Measurements from ENCODE around the gene ACSF2. TPM values are rescaled to one million over a fixed set of nuclear protein-coding genes. Genes with fewer than 3 reads are reported as not detected.

The ACSF2 gene
- total RNA-seq, 2 donors from 2014 or later: 49.0 to 111 TPM

DNA sequence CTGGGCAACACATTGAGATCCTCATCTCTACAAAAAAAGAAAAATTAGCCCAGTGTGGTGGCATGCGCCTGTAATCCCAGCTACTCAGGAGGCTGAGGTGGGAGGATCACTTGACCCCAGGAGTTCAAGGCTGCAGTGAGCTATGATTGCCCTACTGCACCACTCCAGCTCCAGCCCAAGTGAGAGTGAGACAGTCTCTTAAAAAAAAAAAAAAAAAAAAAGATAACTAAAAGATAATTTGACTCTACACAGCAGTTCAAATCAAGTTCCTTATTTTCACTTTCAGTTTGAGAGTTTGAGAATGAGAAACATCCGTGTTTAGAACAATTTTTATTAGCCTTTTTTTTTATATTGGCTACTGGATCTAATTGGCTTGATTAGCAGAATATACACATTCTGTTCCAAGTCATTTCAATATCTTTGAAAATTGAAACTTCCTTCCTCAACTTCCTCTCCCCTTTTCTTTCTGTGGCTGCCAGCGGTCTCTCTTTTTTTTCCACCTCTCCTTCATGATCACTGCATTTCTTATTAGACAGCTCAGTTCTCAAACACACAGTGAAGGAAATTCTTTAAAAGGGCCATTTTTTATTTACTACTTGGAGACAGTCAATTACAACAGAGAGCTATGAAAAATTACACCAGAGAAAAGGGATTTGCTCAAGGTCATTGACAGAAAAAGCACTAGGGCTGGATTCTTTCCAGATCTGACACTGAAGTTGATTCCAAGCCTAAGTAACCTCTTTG lies 4.5 kb upstream of the ACSF2 start:
- peak overlapping the region in 1 of 2 donors; percentile 15 for H3K4me3 ChIP-seq
- no peaks in the 10 kb centered on the region for H3K9me3 ChIP-seq
- peak overlapping the region; percentile 47 to 70 for H3K27ac ChIP-seq
- no peak for DNase-seq (ENCODE audit: low spot score)
- H3K4me1 ChIP-seq (replicated peaks): no peaks in the 10 kb centered on the region
- no peak for TF ChIP-seq POLR2A (IDR thresholded peaks at IDR 0.05)
- TF ChIP-seq POLR2AphosphoS5 (IDR thresholded peaks at IDR 0.05): no peak
- TF ChIP-seq, protein P1, sequence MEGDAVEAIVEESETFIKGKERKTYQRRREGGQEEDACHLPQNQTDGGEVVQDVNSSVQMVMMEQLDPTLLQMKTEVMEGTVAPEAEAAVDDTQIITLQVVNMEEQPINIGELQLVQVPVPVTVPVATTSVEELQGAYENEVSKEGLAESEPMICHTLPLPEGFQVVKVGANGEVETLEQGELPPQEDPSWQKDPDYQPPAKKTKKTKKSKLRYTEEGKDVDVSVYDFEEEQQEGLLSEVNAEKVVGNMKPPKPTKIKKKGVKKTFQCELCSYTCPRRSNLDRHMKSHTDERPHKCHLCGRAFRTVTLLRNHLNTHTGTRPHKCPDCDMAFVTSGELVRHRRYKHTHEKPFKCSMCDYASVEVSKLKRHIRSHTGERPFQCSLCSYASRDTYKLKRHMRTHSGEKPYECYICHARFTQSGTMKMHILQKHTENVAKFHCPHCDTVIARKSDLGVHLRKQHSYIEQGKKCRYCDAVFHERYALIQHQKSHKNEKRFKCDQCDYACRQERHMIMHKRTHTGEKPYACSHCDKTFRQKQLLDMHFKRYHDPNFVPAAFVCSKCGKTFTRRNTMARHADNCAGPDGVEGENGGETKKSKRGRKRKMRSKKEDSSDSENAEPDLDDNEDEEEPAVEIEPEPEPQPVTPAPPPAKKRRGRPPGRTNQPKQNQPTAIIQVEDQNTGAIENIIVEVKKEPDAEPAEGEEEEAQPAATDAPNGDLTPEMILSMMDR (IDR thresholded peaks at IDR 0.05): no peak
- WGBS: 35% methylated on average over 3 of the region's 3 CpGs
- no peaks in the 10 kb centered on the region for H3K36me3 ChIP-seq
- intact Hi-C loops (cut with DNase I): no loop called here
- no peaks in the 10 kb centered on the region for H3K27me3 ChIP-seq (replicated peaks; ENCODE audit: insufficient read depth)

DNA sequence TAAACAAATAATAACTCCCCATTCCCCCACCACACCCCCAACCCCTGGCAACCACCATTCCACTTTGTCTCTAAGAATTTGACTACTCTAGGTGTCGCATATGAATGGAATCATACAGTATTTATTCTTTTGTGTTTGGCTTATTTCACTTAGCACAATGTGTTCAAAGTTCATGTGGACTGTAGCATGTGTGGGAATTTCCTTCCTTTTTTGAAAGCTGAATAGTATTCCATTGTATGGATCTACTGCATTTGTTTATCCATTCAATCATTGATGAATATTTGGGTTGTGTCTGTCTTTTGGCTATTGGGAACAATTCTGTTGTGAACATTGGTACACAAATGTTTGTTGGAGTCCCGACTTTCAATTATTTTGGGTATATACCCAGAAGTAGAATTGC lies 3.3 kb upstream of the ACSF2 start:
- H3K27ac ChIP-seq: no peak overlapping the region
- H3K9me3 ChIP-seq: no peaks in the 10 kb centered on the region
- TF ChIP-seq, protein P1 (IDR thresholded peaks at IDR 0.05): no peak
- TF ChIP-seq POLR2A (IDR thresholded peaks at IDR 0.05) (no peak), POLR2AphosphoS5 (IDR thresholded peaks at IDR 0.05) (no peak)
- peaks cover 4% of the 10 kb centered on the region for H3K4me1 ChIP-seq (replicated peaks)
- intact Hi-C loops (cut with DNase I): no loop called here
- H3K36me3 ChIP-seq: no peaks in the 10 kb centered on the region
- DNase-seq (ENCODE audit: low spot score): no peak
- 93% methylated on average over 2 of the region's 2 CpGs for WGBS
- no peaks in the 10 kb centered on the region for H3K27me3 ChIP-seq (replicated peaks; ENCODE audit: insufficient read depth)
- H3K4me3 ChIP-seq: no peak overlapping the region

DNA sequence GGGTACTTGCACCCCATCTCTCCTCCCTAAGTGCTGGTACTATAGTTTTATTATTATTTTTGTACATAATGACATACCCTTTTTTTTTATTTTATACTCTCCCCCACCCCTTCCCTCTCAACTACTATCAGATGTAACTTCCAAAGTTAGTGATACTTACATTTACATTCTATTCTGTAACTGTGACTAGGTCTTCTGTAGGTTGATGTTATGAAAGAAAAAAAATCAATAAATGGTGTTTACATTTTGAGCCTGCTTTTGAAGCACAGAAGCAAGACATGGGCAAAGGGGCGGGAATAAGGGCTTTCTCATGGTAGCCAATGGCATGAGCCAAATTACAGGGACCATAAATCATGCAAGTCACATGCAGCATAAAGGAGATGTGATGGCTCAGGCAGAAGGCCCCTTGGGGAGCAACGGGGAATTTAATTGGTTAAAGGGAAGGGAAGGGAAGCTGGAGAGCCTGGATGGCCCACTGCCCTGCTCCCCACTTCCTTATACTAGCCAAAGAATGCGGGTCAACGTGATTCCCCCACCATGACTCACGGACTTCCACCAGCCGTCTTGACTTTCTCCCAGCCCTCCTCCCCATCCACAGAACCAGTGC lies 2.4 kb upstream of the ACSF2 start:
- DNase-seq (ENCODE audit: low spot score): peak; percentile 66
- Histone ChIP-seq H3K9me3 (no peaks in the 10 kb centered on the region), H3K4me3 (no peak overlapping the region), H3K27me3 (replicated peaks; ENCODE audit: insufficient read depth) (no peaks in the 10 kb centered on the region), H3K36me3 (no peaks in the 10 kb centered on the region), H3K27ac (peak overlapping the region in 1 of 2 donors; percentile 81), H3K4me1 (replicated peaks) (peaks cover 7% of the 10 kb centered on the region)
- intact Hi-C loops (cut with DNase I): no loop called here
- WGBS: 28% methylated on average over 6 of the region's 6 CpGs
- TF ChIP-seq, protein P1 (IDR thresholded peaks at IDR 0.05): no peak
- no peak for TF ChIP-seq POLR2A (IDR thresholded peaks at IDR 0.05)
- TF ChIP-seq POLR2AphosphoS5 (IDR thresholded peaks at IDR 0.05): peak; percentile 75

DNA sequence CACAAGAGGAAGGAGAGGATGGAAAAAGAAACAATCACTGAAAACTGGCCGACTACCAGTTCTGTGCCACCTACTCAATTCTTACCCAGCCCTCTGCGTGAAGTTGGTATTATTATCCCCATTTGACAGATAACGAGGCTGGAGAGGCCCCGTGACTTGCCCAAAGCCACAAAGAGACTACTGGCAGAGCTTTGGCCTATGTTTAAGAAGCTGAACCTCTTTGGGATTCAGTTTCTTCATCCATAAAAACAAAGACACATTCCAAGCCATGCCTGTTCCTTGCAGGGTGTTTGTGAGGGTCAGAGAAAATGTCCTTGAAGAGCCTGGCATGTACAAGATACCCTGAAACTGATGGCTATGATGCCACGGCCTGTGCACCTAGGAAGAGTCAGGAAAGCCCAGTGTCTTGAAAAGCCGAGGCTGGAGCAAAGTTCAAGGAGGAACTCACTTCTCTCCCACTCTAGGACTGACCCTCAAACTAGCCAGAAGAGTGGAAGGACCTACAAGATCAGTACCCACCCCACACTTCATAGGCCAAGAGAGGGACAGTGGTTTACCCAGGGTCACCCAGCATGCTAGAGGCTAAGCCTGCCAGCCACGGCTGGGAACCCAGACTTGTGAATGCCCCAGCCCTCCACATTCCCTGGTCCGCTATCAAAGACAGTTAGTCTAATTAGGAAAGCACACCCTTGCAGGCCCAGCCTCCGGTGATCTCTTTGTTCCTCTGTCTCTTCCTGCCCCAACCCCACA lies 1.6 kb upstream of the ACSF2 start:
- H3K4me1 ChIP-seq (replicated peaks): peaks cover 7% of the 10 kb centered on the region
- no peak for DNase-seq (ENCODE audit: low spot score)
- peak overlapping the region; percentile 81 to 91 for H3K27ac ChIP-seq
- no peaks in the 10 kb centered on the region for H3K27me3 ChIP-seq (replicated peaks; ENCODE audit: insufficient read depth)
- H3K36me3 ChIP-seq: no peaks in the 10 kb centered on the region
- H3K4me3 ChIP-seq: no peak overlapping the region
- intact Hi-C loops (cut with DNase I): no loop called here
- 73% methylated on average over 9 of the region's 9 CpGs for WGBS
- H3K9me3 ChIP-seq: no peaks in the 10 kb centered on the region
- TF ChIP-seq POLR2A (IDR thresholded peaks at IDR 0.05) (no peak), POLR2AphosphoS5 (IDR thresholded peaks at IDR 0.05) (no peak)
- TF ChIP-seq, protein P1 (IDR thresholded peaks at IDR 0.05): no peak
